Breast epithelium (tissue), 4 donors: Measurements from ENCODE around the gene ARHGAP9. TPM values are rescaled to one million over a fixed set of nuclear protein-coding genes. Genes with fewer than 3 reads are reported as not detected.
"Not testable (repeated sequence)": the region's sequence is repeated elsewhere in the genome, so short reads cannot be mapped to it uniquely, and the experiment has no call there.

Source experiments
- DNase-seq, 2 donors: peaks; one replicate each; pipeline ENCODE4 v3.0.0-alpha.2; 2019; ENCODE audit warnings: low spot score in 2 of 2
- H3K27ac ChIP-seq, 2 donors: fragments of 200-600 bp; sonication (generic) in 1 of 2; one replicate each; pipeline ENCODE4 v1.5.1; 2016 to 2019; ENCODE audit warnings: mild to moderate bottlenecking in 1 of 2
- H3K27me3 ChIP-seq, 2 donors: fragments of 200-600 bp; sonication (generic) in 1 of 2; one replicate each; pipeline versions ENCODE4 v1.5.1 to v1.6.0; 2017 to 2019; ENCODE audit warnings: control low read depth in 1 of 2, mild to moderate bottlenecking in 1 of 2
- H3K36me3 ChIP-seq: fragments of 200-600 bp; one replicate; pipeline ENCODE4 v1.5.1; 2019
- H3K4me1 ChIP-seq, 2 donors: fragments of 200-600 bp; sonication (generic); one replicate each; pipeline ENCODE4 v1.5.1; 2016 to 2019; ENCODE audit warnings: control low read depth in 1 of 2
- H3K4me3 ChIP-seq, 3 donors: fragments of 200-600 bp; sonication (generic); 1 replicate in 2 of 3; 2 replicates in 1 of 3; pipeline ENCODE4 v1.5.1; 2016 to 2019; ENCODE audit warnings: mild to moderate bottlenecking in 3 of 3, moderate library complexity in 2 of 3
- H3K9me3 ChIP-seq, 2 donors: fragments of 200-600 bp; sonication (generic) in 1 of 2; one replicate each; pipeline ENCODE4 v1.5.1; 2016 to 2019; ENCODE audit warnings: control low read depth in 1 of 2
- POLR2A ChIP-seq: fragments of 450-650 bp; IDR thresholded peaks from one replicate; pipeline ENCODE4 v1.6.1; 2016; ENCODE audit warnings: antibody characterized with exemption, mild to moderate bottlenecking, moderate library complexity
- POLR2AphosphoS5 ChIP-seq, 3 donors: sonication (generic); formaldehyde crosslinking; IDR thresholded peaks; one replicate each; pipeline ENCODE4 v1.6.1; 2017; ENCODE audit warnings: antibody characterized with exemption in 3 of 3
- intact Hi-C: fragments of 100-400 bp; cut with DNase I; formaldehyde crosslinking; loops from one replicate; pipeline ENCODE4 v1.15.1; 2023; ENCODE audit warnings: low total_unique reads
- total RNA-seq, 3 donors: library from RNA; depleted of rRNA; stranded (reverse); fragments of >200 nt; gene quantifications; one replicate each; pipeline ENCODE4 v1.1.0, GENCODE V29; 2016
- TF ChIP-seq, protein P1 (sequence below), 3 donors: fragments of 450-650 bp; IDR thresholded peaks; one replicate each; pipeline ENCODE4 v1.5.1; 2016 to 2017; ENCODE audit warnings: antibody characterized with exemption in 3 of 3, mild to moderate bottlenecking in 3 of 3, moderate library complexity in 3 of 3

The ARHGAP9 gene
- total RNA-seq, 3 donors from 2014 or later, result 10.8 to 16.6 (median 11.1) TPM

DNA sequence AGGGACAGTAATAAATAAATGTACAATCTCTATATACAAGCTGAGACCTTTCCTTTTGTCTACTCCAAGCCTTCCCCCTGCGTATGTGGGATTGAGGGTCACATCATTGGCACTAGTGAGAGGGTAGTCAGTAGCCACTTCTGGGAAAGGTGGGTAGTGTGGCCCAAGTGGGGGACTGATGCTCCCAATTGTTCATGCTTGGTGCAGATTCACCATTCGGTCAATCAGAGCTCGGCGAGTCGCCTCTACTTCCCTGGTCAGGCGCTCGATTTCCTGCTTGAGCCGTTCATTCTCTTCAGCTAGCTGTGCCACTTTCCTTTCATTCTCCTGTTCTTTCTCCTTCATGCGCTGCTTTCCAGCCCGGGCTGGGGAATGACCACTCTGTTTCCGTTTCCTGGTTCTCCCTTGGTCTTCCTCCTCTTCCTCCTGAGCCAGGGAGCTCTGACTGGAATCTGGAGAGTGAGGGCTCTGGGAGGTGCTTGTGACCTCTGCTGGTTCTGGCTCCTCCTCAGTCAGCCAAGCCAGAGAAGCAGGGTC is 37.0 kb upstream of the ARHGAP9 start:
- no peak for TF ChIP-seq POLR2AphosphoS5 (IDR thresholded peaks at IDR 0.05)
- TF ChIP-seq POLR2A, result no peak
- TF ChIP-seq, protein P1, sequence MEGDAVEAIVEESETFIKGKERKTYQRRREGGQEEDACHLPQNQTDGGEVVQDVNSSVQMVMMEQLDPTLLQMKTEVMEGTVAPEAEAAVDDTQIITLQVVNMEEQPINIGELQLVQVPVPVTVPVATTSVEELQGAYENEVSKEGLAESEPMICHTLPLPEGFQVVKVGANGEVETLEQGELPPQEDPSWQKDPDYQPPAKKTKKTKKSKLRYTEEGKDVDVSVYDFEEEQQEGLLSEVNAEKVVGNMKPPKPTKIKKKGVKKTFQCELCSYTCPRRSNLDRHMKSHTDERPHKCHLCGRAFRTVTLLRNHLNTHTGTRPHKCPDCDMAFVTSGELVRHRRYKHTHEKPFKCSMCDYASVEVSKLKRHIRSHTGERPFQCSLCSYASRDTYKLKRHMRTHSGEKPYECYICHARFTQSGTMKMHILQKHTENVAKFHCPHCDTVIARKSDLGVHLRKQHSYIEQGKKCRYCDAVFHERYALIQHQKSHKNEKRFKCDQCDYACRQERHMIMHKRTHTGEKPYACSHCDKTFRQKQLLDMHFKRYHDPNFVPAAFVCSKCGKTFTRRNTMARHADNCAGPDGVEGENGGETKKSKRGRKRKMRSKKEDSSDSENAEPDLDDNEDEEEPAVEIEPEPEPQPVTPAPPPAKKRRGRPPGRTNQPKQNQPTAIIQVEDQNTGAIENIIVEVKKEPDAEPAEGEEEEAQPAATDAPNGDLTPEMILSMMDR (IDR thresholded peaks at IDR 0.05), result no peak
- Histone ChIP-seq H3K36me3 (peaks cover 6% of the 10 kb centered on the region), H3K4me3 (no peak overlapping the region), H3K9me3 (no peaks in the 10 kb centered on the region), H3K27ac (peak overlapping the region; percentile 8 to 100), H3K27me3 (no peaks in the 10 kb centered on the region), H3K4me1 (peaks cover 13 to 18% of the 10 kb centered on the region in 2 donors)
- intact Hi-C loops, result no loop called here
- no peak for DNase-seq

DNA sequence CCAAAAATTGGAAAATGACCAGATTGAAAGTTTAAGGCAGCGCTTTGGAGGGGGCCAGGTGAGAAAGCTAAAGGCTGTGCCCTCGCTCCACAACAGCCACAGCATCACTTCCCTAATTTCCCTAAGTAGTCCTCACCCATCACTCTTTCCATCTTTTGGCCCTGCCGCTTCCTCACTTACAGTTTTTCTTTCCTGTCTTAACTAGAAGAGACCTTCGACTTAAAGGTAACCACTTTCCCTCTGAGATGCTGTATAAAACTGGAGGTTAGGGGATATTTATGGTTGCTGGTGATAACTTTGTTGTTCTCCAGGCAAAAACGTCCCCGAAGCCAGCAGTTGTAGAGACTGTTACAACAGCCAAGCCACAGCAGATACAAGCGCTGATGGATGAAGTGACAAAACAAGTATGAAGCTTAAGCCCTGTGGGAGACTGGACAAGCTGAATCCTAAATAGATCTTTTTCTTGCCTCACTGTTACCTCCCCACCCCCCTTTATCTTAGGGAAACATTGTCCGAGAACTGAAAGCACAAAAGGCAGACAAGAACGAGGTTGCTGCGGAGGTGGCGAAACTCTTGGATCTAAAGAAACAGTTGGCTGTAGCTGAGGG is 36.4 kb upstream of the ARHGAP9 start:
- Histone ChIP-seq H3K36me3 (peaks cover 6% of the 10 kb centered on the region), H3K27me3 (no peaks in the 10 kb centered on the region), H3K27ac (peak overlapping the region in 1 of 2 donors; percentile 100), H3K9me3 (no peaks in the 10 kb centered on the region), H3K4me1 (peaks cover 7 to 12% of the 10 kb centered on the region in 2 donors), H3K4me3 (no peak overlapping the region)
- TF ChIP-seq, protein P1 (IDR thresholded peaks at IDR 0.05), result no peak
- TF ChIP-seq POLR2AphosphoS5 (IDR thresholded peaks at IDR 0.05), result peak in 1 of 3 donors; percentile 9
- intact Hi-C loops, result no loop called here
- DNase-seq, result no peak

DNA sequence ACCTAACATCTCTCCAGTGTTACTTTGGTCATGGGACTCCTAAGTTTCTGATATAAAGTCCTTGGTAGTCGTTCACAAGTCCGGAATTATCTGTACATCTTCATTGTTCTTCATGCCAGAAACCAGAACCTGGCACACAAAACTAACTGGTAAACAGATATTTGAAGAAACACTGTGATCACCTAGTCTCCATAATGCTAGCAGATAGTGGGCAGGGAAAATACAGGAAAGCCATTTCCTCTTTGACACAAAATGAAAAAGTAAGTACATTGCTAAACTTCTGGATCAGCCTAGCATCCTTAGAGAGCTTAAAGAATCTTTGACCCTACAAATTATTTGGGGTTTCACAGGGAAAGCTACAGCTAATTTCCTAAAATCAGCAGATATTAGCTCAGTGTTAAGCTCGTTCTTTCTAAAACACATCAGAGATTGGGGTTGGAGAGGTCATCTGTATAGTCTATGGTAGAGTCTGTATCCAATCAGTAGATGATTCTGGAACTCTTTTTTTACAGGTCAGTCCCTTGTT is 35.8 kb upstream of the ARHGAP9 start:
- Histone ChIP-seq H3K4me3 (no peak overlapping the region), H3K9me3 (no peaks in the 10 kb centered on the region), H3K27ac (no peak overlapping the region), H3K4me1 (peaks cover 5 to 11% of the 10 kb centered on the region in 2 donors), H3K27me3 (no peaks in the 10 kb centered on the region), H3K36me3 (peaks cover 6% of the 10 kb centered on the region)
- TF ChIP-seq POLR2AphosphoS5 (IDR thresholded peaks at IDR 0.05) (no peak), POLR2A (no peak)
- TF ChIP-seq, protein P1 (IDR thresholded peaks at IDR 0.05), result no peak
- DNase-seq, result no peak
- intact Hi-C loops, result no loop called here

DNA sequence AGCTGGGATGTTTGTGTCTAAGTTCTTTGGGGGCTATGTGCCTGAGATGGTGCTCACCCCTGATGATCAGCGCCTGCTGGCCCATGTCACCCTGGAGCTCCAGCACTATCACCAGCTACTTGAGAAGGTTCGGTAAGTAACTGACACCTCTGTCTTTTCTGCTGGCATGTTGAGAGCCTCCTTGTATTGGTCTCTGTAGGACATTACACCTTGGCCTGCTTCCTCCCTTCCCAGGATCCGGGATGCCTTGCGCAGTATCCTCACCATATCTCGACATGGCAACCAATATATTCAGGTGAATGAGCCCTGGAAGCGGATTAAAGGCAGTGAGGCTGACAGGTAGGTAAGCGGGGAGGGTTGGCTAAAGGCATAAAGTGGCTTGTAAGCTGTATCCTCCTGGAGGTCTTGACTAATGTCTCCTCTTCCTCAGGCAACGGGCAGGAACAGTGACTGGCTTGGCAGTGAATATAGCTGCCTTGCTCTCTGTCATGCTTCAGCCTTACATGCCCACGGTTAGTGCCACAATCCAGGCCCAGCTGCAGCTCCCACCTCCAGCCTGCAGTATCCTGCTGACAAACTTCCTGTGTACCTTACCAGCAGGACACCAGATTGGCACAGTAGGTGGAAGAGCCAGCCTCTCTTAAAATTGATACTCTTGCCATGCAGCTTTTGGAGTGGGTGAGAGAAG is 35.2 kb upstream of the ARHGAP9 start:
- DNase-seq, result no peak
- no peaks in the 10 kb centered on the region for H3K27me3 ChIP-seq
- TF ChIP-seq POLR2A (no peak), POLR2AphosphoS5 (IDR thresholded peaks at IDR 0.05) (no peak)
- TF ChIP-seq, protein P1 (IDR thresholded peaks at IDR 0.05), result no peak
- peaks cover 5 to 11% of the 10 kb centered on the region in 2 donors for H3K4me1 ChIP-seq
- H3K36me3 ChIP-seq, result peaks cover 6% of the 10 kb centered on the region
- intact Hi-C loops, result no loop called here
- no peaks in the 10 kb centered on the region for H3K9me3 ChIP-seq
- peak overlapping the region; percentile 13 to 20 for H3K27ac ChIP-seq
- no peak overlapping the region for H3K4me3 ChIP-seq

DNA sequence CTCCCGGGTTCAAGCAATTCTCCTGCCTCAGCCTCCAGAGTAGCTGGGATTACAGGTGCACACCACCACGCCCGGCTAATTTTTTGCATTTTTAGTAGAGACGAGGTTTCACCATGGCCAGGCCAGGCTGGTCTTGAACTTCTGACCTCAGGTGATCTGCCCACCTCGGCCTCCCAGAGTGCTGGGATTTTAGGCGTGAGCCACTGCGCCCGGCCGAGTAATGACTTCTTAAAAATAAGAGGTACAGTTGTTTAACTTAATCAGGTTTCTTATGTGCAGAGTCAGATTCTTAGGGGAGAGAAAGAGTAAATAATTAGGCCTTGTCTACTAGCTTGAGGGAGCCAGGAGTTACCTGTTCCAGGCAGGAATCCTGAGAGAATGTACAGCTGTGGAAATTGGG is 34.6 kb upstream of the ARHGAP9 start:
- H3K4me3 ChIP-seq, H3K9me3 ChIP-seq, intact Hi-C loops, H3K36me3 ChIP-seq, H3K27me3 ChIP-seq, DNase-seq: not testable (repeated sequence)
- peaks cover 5 to 11% of the 10 kb centered on the region in 2 donors for H3K4me1 ChIP-seq
- H3K27ac ChIP-seq, result peak overlapping the region in 1 of 2 donors; percentile 20

DNA sequence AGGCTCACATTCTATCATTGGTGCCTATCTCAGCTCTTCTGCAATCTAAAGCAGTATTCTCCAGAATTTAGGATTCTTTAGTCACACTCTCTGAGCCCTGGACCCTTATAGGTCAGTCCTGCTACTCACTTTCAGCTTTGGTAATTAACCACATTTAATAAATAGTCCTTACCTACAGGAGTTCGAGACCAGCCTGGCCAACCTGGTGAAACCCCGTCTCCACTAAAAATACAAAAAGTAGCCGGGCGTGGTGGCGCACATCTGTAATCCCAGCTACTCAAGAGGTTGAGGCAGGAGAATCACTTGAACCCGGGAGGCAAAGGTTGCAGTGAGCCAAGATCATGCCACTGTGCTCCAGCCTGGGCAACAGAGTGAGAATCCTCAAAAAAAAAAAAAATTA is 34.0 kb upstream of the ARHGAP9 start:
- H3K4me3 ChIP-seq, H3K9me3 ChIP-seq, DNase-seq, H3K27me3 ChIP-seq, H3K27ac ChIP-seq, H3K36me3 ChIP-seq, intact Hi-C loops, H3K4me1 ChIP-seq: not testable (repeated sequence)
